ENCODE data around the gene TOR2A. TPM values are rescaled to one million over a fixed set of nuclear protein-coding genes. Genes with fewer than 3 reads are reported as not detected.
"Not testable (repeated sequence)": the region's sequence is repeated elsewhere in the genome, so short reads cannot be mapped to it uniquely, and the experiment has no call there.

The TOR2A gene
- 10 to 100 TPM; 17.7 to 18.1 TPM for total RNA-seq

DNA sequence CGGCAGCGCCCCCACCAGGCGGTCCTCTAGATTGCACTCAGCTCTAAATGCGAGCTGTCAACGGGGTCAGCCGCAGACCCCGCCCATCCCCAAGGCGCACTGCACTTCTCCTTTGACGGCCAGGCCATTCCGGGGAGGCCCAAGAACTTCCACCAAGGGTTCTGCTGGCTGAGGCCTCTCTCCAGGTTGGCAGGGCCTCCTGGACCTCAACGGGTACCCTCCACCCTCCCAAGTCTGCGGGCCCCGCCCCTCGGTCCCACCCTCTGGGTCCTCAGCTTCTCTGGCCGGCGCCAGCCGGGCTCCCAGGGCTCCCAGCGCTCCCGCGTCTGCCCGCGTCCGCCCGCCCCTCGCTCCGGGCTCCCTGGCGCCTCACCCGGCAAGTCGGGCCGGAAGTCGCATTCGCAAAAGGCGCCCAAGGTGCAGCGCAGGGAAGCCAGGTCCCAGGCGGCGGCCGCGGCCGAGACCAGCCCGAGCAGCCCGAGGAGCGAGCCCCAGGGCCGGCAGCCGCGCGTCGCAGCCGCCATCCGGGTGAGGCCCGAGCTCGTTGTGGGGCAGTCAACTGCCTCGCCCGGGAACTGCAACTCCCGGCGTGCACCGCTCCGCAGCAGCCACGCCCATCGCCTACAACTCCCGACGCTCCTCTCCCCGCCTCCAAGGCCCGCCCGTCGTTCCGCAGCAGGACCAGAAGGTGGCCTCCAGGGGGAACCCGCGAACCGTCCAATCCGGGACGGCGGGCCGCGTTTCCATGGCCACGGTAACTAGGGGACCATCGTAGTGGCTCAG, at the start of gene TOR2A:
TOR2A (minus strand) TSS at position 548 of the 783 bp plus-strand sequence; CDS start at position 524, 24 bp downstream.
- Mint-ChIP-seq H3K36me3 (peaks cover 2% of the 10 kb centered on the region), H3K27me3 (no peaks in the 10 kb centered on the region), H3K9me3 (no peaks in the 10 kb centered on the region), H3K4me1 (peaks cover 11% of the 10 kb centered on the region), H3K4me3 (peak within 1 kb of the TSS; percentile 79), H3K27ac (peak within 1 kb of the TSS; percentile 84)
- DNase-seq = peak; percentile 98

DNA sequence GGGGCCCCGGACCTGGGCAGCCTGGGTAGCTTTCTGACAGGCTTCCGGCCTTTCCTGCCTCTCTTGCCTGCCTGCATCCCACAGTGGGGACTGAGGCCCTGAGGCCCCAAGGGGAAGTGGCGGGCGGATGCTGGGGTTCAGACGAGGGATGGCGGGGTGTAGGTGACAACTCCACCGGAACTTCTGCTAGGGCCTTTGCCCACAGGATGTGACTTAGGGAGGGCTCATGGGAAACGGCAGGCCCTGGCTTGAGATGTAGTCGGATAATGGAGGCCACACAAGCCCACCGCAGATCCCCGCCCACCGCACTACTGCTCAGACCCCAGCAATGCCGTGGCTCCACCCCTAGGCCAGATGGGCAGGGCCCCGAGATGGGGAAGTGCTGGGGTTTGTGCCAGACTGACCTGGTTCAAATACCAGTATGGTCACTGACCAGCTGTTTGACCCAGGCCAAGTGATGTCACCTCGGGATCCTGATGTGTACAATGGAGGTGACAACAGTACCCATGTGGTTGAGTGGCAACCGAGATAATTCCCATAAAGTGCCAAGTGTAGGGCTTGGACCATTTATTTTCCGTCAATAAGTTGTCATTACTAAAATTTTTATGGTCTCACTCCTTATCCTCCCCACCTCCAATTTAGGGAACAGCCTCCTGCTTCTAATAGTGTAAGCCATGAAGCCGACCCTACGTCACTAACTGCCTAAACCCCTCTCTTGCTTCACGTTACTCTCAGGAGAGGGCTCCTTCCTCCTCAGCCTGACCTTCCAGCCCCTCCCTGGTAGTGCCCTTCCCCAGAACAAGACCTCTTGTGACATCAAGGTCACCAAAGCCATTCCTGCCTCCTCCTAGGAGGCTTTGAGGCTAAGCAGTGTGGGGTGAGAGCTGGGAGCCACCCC, 48.3 kb upstream of the TOR2A start:
- Mint-ChIP-seq H3K4me1 (peaks cover 62% of the 10 kb centered on the region), H3K36me3 (peaks cover 18% of the 10 kb centered on the region), H3K4me3 (peak overlapping the region; percentile 74), H3K27ac (peak overlapping the region; percentile 95), H3K27me3 (no peaks in the 10 kb centered on the region), H3K9me3 (no peaks in the 10 kb centered on the region)
- peak; percentile 82 for DNase-seq

DNA sequence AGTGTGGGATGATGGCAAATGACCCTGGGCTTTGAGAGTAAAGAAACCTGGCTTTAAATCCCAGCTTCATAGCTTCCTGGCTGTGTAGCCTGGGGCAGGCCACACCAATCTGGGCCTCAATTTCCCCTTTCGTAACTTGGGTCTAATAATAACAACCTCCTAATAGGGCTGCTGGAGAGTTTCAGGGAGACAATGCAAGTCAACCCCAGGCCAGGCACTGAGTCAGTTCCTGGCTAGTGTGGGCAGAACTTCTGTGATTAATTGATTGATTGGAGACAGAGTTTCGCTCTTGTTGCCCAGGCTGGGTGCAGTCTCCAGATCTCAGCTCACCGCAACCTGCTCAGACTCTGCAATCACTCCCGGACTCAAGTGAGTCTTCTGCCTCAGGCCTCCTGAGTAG, 46.7 kb upstream of the TOR2A start:
- no peaks in the 10 kb centered on the region for H3K9me3 Mint-ChIP-seq
- peaks cover 16% of the 10 kb centered on the region for H3K36me3 Mint-ChIP-seq
- DNase-seq = no peak
- peaks cover 54% of the 10 kb centered on the region for H3K4me1 Mint-ChIP-seq
- peak overlapping the region; percentile 47 for H3K4me3 Mint-ChIP-seq
- H3K27ac Mint-ChIP-seq = peak overlapping the region; percentile 95
- no peaks in the 10 kb centered on the region for H3K27me3 Mint-ChIP-seq

DNA sequence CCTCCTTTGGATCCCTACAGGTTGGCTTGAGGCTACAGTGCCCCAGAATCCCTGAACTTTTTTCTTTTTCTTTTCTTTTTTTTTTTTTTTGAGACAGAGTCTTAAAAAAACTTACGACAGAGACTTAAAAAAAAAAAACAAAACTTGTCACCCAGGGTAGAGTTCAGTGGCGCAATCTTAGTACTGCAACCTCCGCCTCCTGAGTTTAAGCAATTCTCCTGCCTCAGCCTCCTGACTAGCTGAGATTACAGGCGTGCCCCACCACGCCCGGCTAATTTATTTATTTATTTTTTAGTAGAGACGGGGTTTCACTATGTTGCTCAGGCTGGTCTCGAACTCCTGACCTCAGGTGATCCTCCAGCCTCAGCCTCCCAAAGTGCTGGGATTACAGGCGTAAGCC, 45.8 kb upstream of the TOR2A start:
- peaks cover 12% of the 10 kb centered on the region for H3K36me3 Mint-ChIP-seq
- DNase-seq, H3K9me3 Mint-ChIP-seq, H3K27me3 Mint-ChIP-seq, H3K4me3 Mint-ChIP-seq: not testable (repeated sequence)
- H3K27ac Mint-ChIP-seq = peak overlapping the region; percentile 97
- peaks cover 55% of the 10 kb centered on the region for H3K4me1 Mint-ChIP-seq

DNA sequence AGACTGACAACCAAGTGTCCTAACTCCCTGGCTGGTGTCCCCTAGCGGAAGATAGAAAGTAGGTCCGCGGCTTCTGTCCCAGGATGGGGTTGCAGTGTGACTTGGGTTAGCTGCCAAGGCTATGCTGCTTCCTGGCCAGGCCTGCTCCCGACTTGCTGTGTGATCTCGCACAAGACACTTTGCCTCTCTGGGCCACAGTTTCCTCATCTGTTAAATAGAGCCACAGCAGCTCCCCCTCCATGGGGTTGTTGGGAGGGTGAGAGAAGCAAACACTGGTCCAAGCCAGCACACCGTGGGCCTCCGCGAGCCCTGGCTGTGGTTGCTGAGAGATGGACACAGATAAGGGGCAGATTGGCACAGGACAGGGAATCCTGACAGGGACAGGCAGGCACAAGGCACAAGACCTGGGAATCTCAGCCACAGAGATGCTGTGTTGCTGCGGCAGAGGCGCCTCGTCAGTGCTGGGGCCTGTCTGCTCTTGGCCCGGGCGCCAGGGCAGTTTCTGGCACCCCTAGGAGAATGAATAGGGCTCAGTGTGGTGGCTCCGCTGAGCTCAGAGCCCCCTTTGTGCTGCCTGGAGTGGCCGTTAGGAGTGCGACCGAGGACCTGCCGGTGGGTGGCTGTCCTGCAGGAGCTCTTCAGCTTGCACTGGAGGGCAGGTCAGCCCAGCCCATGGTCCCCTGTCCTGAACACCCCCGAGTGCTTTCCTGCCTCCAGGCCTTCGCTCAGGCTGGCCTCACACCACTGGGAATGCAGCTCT, 45.2 kb upstream of the TOR2A start:
- Mint-ChIP-seq H3K36me3 (peaks cover 12% of the 10 kb centered on the region), H3K9me3 (no peaks in the 10 kb centered on the region)

DNA sequence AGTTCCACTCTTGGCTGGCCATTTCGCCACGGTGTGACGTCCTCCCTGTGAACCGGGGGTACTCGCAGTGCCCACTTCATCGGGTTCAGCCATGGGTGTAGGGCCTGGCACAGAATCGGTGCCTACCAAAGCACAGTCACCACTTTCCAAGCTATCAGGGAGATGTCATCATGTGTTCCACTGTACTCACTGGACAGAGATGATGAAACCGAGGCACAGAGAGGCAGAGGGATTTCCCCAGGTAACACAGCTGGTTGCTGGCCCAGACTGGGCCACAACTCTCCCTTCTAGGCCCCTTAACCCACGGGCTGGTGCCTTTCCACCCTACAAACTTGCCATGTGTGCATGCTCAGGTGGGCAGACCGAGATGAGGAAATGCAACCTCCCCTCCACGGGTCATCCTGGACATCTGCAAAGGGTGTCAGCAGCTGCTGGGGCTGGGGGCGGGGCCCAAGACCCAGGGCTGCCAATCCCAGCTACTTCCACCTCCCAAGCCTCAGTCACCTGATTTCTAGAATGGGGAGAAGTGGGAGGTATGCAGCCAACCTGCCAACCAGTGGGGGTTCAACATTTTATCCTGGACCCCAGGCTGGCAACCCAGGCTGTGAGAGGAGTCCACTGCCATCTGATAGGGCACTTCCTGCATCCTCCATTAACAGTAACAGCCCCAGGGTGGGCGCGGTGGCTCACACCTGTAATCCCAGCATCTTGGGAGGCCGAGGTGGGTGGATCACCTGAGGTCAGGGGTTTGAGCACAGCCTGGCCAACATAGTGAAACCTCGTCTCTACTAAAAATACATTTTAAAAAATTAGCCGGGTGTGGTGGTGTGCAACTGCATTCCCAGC, 44.3 kb upstream of the TOR2A start:
- peaks cover 52% of the 10 kb centered on the region for H3K4me1 Mint-ChIP-seq
- peak; percentile 77 for DNase-seq
- peak overlapping the region; percentile 97 for H3K27ac Mint-ChIP-seq
- H3K4me3 Mint-ChIP-seq = peak overlapping the region; percentile 98
- no peaks in the 10 kb centered on the region for H3K27me3 Mint-ChIP-seq
- H3K36me3 Mint-ChIP-seq = peaks cover 14% of the 10 kb centered on the region
- no peaks in the 10 kb centered on the region for H3K9me3 Mint-ChIP-seq

More for the DNA sequence above, 45.2 kb upstream of the TOR2A start:
- Mint-ChIP-seq H3K4me3 (no peak overlapping the region), H3K27ac (peak overlapping the region; percentile 97), H3K4me1 (peaks cover 55% of the 10 kb centered on the region), H3K27me3 (no peaks in the 10 kb centered on the region)
- no peak for DNase-seq

DNA sequence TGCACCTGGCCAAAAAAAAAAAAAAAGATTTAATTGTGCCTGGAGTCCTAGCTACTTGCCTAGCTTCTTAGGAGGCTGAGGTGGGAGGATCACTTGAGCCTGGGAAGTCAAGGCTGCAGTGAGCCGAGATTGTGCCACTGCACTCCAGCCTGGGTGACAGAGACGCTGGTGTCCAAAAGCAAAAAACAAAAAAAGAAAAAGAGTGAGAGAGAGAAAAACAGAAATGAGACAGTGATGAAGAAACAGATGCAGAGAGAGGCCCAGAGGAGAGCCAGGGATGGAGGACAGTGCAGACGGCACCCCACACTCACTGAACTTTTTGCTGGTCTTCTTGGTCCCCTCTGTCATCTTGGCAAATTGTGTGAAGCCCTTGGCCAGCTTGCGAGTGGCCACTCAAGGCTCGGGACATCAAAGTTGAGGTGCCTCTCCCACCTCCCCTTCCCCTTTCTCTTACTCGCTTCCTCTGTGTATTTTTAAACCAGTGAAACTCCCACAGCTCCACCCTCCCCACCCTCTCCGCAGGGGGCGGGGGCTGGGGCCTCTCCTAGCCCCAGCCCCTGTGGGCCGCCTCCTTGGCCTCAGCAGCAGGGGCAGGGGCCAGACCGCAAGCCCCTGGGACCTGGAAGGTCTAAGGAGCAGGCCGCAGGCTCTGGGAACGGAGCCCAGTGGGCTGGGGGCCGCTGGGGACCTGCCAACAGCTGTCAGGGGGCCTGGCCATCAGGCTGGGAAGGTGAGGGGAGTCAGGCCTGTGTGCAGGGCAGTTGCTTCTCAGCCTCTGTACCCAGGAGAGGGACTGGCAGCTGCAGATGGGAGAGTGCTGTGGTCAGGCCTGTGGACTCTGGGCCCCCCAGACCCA, 43.4 kb upstream of the TOR2A start, which contains the start of gene SH2D3C:
SH2D3C (minus strand) TSS at position 387 of the 856 bp plus-strand sequence; CDS start at position 348, 39 bp downstream.
- no peaks in the 10 kb centered on the region for H3K9me3 Mint-ChIP-seq
- peaks cover 20% of the 10 kb centered on the region for H3K36me3 Mint-ChIP-seq
- peak within 1 kb of the TSS; percentile 97 for H3K27ac Mint-ChIP-seq
- DNase-seq = peak; percentile 67
- peak within 1 kb of the TSS; percentile 98 for H3K4me3 Mint-ChIP-seq
- H3K4me1 Mint-ChIP-seq = peaks cover 52% of the 10 kb centered on the region
- H3K27me3 Mint-ChIP-seq = no peaks in the 10 kb centered on the region

DNA sequence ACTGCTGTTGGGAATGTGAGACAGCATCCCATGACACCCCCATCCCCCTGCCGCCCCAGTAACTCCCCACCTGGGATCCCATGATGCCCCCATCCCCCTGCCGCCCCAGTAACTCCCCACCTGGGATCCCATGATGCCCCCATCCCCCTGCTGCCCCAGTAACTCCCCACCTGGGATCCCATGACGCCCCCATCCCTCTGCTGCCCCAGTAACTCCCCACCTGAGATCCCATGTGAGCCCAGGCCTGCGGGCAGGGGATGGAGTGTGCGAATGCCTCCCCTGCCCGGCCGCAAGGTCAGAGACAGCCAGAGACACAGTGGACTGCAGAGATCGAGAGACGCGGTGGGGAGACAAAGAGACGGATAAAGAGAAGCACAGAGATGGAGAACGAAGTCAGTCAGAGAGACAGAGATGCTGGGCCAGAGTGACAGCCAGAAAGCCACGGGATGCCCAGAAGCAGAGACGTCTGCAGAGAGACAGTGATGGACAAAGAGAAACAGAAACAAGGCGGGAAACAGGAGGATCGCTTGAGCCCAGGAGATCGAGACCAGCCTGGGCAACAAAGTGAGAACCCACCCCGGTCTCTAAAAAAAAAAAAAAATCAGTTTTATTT, 42.4 kb upstream of the TOR2A start:
- no peaks in the 10 kb centered on the region for H3K27me3 Mint-ChIP-seq
- peak overlapping the region; percentile 97 for H3K27ac Mint-ChIP-seq
- no peak for DNase-seq
- no peaks in the 10 kb centered on the region for H3K9me3 Mint-ChIP-seq
- peak overlapping the region; percentile 98 for H3K4me3 Mint-ChIP-seq
- peaks cover 45% of the 10 kb centered on the region for H3K4me1 Mint-ChIP-seq
- H3K36me3 Mint-ChIP-seq = peaks cover 22% of the 10 kb centered on the region

DNA sequence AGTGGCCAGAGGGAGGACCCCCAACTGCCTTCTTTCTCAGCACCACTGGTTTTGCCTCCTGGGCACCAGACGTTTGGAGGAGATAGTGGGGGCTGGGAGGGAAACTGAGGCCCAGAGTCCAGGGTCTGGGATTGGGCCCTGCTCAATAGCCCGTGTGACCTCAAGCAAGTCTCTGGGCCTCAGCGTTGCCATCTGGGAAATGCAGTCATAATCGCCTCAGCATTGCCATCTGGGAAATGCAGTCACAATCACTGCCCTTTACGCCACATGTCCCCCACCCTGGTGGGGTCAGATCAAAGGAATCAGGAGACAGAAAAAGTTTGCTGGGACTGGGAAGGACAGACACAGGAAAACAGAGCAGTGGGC, 41.8 kb upstream of the TOR2A start:
- DNase-seq = no peak
- Mint-ChIP-seq H3K4me1 (peaks cover 41% of the 10 kb centered on the region), H3K36me3 (peaks cover 22% of the 10 kb centered on the region), H3K27me3 (no peaks in the 10 kb centered on the region), H3K27ac (peak overlapping the region; percentile 97), H3K9me3 (no peaks in the 10 kb centered on the region), H3K4me3 (peak overlapping the region; percentile 98)

DNA sequence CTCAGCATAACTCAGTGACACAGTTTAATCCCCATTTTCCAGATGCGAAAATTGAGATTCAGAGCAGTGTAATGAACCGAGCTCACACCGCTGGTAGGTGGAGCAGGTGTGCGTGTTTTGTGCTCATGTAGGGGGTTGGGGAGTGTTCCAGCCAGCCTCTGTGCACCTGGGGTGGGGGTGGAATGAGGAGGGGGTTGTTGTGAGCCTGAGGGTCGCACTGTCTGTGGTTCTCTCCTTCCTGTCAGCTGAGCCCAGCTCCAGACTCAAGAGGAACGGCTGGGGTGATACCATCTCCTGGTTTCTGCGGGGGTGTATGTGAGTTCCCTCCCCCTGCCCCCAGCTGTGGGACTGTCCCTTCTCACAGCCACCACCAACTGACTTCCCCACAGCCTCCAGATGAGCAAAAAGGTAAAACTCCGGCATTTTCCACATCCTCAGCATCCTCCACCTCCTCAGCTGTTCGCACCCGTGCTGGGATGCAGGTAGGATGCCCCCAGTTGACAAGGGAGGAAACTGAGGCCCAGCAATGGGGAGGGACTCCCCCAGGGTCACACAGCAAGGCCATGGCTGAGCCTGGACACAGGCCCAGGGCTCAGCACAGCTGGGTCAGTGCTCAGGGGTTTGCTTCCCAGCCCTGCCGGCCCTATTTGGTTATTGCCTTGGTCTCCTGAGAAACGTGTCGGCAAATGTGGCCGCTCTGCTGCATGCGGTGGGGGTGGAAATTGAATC, 41.3 kb upstream of the TOR2A start:
- Mint-ChIP-seq H3K36me3 (peaks cover 22% of the 10 kb centered on the region), H3K27ac (peak overlapping the region; percentile 97), H3K9me3 (no peaks in the 10 kb centered on the region), H3K4me3 (peak overlapping the region; percentile 98), H3K4me1 (peaks cover 40% of the 10 kb centered on the region), H3K27me3 (no peaks in the 10 kb centered on the region)
- peak; percentile 79 for DNase-seq

DNA sequence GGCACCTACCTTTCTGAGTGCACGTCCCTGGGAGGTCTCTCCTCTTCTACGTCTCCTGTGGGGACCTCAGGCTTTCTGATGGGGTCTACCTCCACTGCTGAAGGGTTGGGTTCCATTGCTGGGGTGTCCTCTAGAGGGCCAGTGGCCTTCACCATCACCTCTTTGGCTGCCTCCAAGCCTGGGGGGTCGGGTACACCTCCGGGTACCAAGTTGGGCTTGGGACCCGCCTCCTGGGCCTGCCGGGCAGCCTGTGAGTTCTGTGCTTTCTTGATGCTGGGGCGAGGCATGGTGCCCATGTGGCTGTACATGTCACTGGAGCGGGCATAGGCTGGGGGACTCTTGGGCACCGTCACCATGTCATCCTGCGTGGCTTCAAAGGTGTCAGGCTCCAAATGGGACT, 38.9 kb upstream of the TOR2A start:
- H3K27ac Mint-ChIP-seq = no peak overlapping the region
- H3K36me3 Mint-ChIP-seq = peaks cover 27% of the 10 kb centered on the region
- peaks cover 45% of the 10 kb centered on the region for H3K4me1 Mint-ChIP-seq

DNA sequence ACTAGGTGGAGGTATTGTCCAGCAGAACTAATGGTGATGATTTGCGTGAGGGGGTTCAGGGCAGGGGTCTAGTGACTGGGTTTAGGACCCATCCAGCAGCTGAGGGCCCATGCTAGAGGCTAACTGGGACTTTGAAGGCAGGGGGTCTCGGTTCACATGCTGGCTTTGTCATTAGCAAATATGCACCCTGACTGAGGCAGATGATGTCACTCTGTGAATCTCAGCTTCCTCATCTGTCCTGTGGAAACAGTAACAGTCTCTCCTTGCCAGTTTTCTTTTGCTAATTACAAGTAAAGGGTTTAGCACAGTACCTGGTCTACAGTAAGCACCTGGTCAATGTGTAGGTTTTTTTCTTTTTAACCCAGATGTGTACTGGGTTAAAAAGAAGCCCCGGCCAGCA, 38.2 kb upstream of the TOR2A start:
- Mint-ChIP-seq H3K36me3 (peaks cover 28% of the 10 kb centered on the region), H3K27me3 (no peaks in the 10 kb centered on the region), H3K9me3 (no peaks in the 10 kb centered on the region), H3K4me1 (peaks cover 49% of the 10 kb centered on the region), H3K4me3 (no peak overlapping the region), H3K27ac (no peak overlapping the region)
- DNase-seq = no peak

More for the DNA sequence above, 38.9 kb upstream of the TOR2A start:
- Mint-ChIP-seq H3K4me3 (no peak overlapping the region), H3K9me3 (no peaks in the 10 kb centered on the region), H3K27me3 (no peaks in the 10 kb centered on the region)
- no peak for DNase-seq
